Motor neuron (in vitro differentiated cells): Measurements from ENCODE around the gene LCE2C. TPM values are rescaled to one million over a fixed set of nuclear protein-coding genes. Genes with fewer than 3 reads are reported as not detected.
A peak's percentile ranks its signal among the peaks of the same experiment; 100 is the strongest.
"Not testable (repeated sequence)": the region's sequence is repeated elsewhere in the genome, so short reads cannot be mapped to it uniquely, and the experiment has no call there.

Source experiments
- ATAC-seq, 8 experiments: fragments of 200-7000 bp; cut with Tn5 transposase; replicated peaks in 6 of 8; 2 replicates each; pipeline ENCODE4 v1.8.0; 2021; ENCODE audit warnings: mild to moderate bottlenecking in 8 of 8, moderate library complexity in 8 of 8
- H3K27ac ChIP-seq, 2 donors: fragments of 250-450 bp; sonication (Bioruptor Pico); 2 replicates each; pipeline ENCODE4 v1.9.0; 2021; ENCODE audit warnings: antibody characterized with exemption in 2 of 2, mild to moderate bottlenecking in 2 of 2, moderate library complexity in 1 of 2
- H3K4me1 ChIP-seq, 2 donors: fragments of 250-450 bp; sonication (Bioruptor Pico); replicated peaks in 1 of 2; 2 replicates each; pipeline ENCODE4 v1.6.1; 2021; ENCODE audit warnings: antibody characterized with exemption in 2 of 2, mild to moderate bottlenecking in 2 of 2, moderate library complexity in 1 of 2
- H3K4me3 ChIP-seq, 5 donors: fragments of 250-450 bp; sonication (Bioruptor Pico); 2 replicates each; pipeline ENCODE4 v1.9.0; 2021; ENCODE audit warnings: antibody characterized with exemption in 5 of 5, mild to moderate bottlenecking in 5 of 5, moderate library complexity in 4 of 5
- WGBS, 10 experiments: fragments of 450-650 bp; shearing (Covaris generic); methylation state at CpG; one replicate each; pipeline ENCODE4 v1.0.0; 2022; 5-methylcytosine and 5-hydroxymethylcytosine counted together
- in situ Hi-C, 9 experiments: fragments of 400-800 bp; cut with MboI; loops; one replicate each; pipeline ENCODE4 v1.15.0; 2021; ENCODE audit warnings: low sequenced_read_pairs in 9 of 9, low pct_unique_long_range_greater_than_20kb in 2 of 9; ENCODE audit not compliant: unreplicated experiment in 9 of 9
- total RNA-seq, 8 experiments: library from RNA; unstranded; fragments of 300-600 nt; gene quantifications; 2 replicates each; pipeline versions ENCODE4 v1.2.3 to v1.2.4, GENCODE V29; 2022

The LCE2C gene
- total RNA-seq, 8 experiments from 2014 or later, result 1.4 TPM; not detected in 7

GRCh38 chr1:152667648-152668047, 7.4 kb upstream of the LCE2C start:
- in situ Hi-C loops, result loop anchor here in 1 of 9 experiments (25.0 kb wide), 1 partner anchor 195 kb away; the partner anchor contains the start of gene LCE7A
- H3K4me3 ChIP-seq, result no peak overlapping the region
- H3K27ac ChIP-seq, result no peak overlapping the region
- no peak for ATAC-seq
- 67 to 90% (median 77%) methylated on average over 2 to 5 of the region's 5 CpGs; no CpG with 5 or more reads in 6 of the 10 experiments for WGBS, 10 experiments
- no peaks in the 10 kb centered on the region for H3K4me1 ChIP-seq

- H3K4me1 ChIP-seq, result no peaks in the 10 kb centered on the region
- WGBS, 10 experiments, result 0 to 56% (median 17%) methylated on average over 1 to 2 of the region's 2 CpGs; no CpG with 5 or more reads in 1 of the 10 experiments
- in situ Hi-C loops, result loop anchor here in 1 of 9 experiments (25.0 kb wide), 1 partner anchor 189 kb away; the partner anchor contains the start of gene LCE7A
- ATAC-seq, result no peak
- H3K27ac ChIP-seq, result no peak overlapping the region
- H3K4me3 ChIP-seq, result no peak overlapping the region
These were observed 2.1 kb upstream of the LCE2C start for GRCh38 chr1:152673016-152673415.

GRCh38 chr1:152679459-152679858, 4.4 kb downstream of the LCE2C start:
- Histone ChIP-seq H3K4me3 (no peak overlapping the region), H3K27ac (no peak overlapping the region), H3K4me1 (no peaks in the 10 kb centered on the region)
- 2 to 93% (median 74%) methylated on average over 2 to 5 of the region's 6 CpGs; no CpG with 5 or more reads in 3 of the 10 experiments for WGBS, 10 experiments
- in situ Hi-C loops, result no loop called here
- no peak for ATAC-seq

GRCh38 chr1:152681616-152682015, 6.5 kb downstream of the LCE2C start:
- in situ Hi-C loops, result no loop called here
- Histone ChIP-seq H3K27ac (no peak overlapping the region), H3K4me1 (no peaks in the 10 kb centered on the region), H3K4me3 (no peak overlapping the region)
- WGBS, 10 experiments, result 0 to 36% (median 23%) methylated on average over 1 to 2 of the region's 2 CpGs; no CpG with 5 or more reads in 4 of the 10 experiments
- no peak for ATAC-seq

GRCh38 chr1:152683846-152684245, 8.8 kb downstream of the LCE2C start:
- in situ Hi-C loops, result no loop called here
- Histone ChIP-seq H3K4me1 (no peaks in the 10 kb centered on the region), H3K4me3 (no peak overlapping the region), H3K27ac (no peak overlapping the region)
- no peak for ATAC-seq

- H3K27ac ChIP-seq, H3K4me3 ChIP-seq, ATAC-seq, in situ Hi-C loops, H3K4me1 ChIP-seq: not testable (repeated sequence)
- WGBS, 10 experiments, result 20 to 40% methylated on average over 1 of the region's 4 CpGs; no CpG with 5 or more reads in 8 of the 10 experiments
These were observed 10.7 kb downstream of the LCE2C start, which contains the start of gene LCE2B for GRCh38 chr1:152685823-152686222. Gene LCE2B (plus strand): TSS chr1:152686123. CDS start chr1:152686844, 721 bp downstream.

GRCh38 chr1:152697701-152698600, 22.9 kb downstream of the LCE2C start, which contains the start of gene LCE2A:
Gene LCE2A (plus strand): TSS chr1:152698345. CDS start chr1:152698902, 557 bp downstream.
- in situ Hi-C loops, result no loop called here
- H3K4me3 ChIP-seq, result no peak within 1 kb of the TSS
- no peaks in the 10 kb centered on the region for H3K4me1 ChIP-seq
- no peak within 1 kb of the TSS for H3K27ac ChIP-seq
- peak in 1 of 8 experiments; percentile 60 for ATAC-seq
- 0 to 53% (median 8%) methylated on average over 1 to 4 of the region's 4 CpGs; no CpG with 5 or more reads in 4 of the 10 experiments for WGBS, 10 experiments

GRCh38 chr1:152699746-152700145, 24.7 kb downstream of the LCE2C start:
- Histone ChIP-seq H3K4me1 (no peaks in the 10 kb centered on the region), H3K27ac (no peak overlapping the region), H3K4me3 (no peak overlapping the region)
- ATAC-seq, result no peak
- 0 to 100% (median 56%) methylated on average over 1 to 4 of the region's 4 CpGs for WGBS, 10 experiments
- in situ Hi-C loops, result no loop called here

GRCh38 chr1:152707860-152708259, 32.8 kb downstream of the LCE2C start, which contains the start of gene LCE4A:
Gene LCE4A (plus strand): TSS chr1:152708160. CDS start chr1:152709076, 916 bp downstream.
- ATAC-seq, result no peak
- WGBS, 10 experiments, result 0 to 63% (median 13%) methylated on average over 1 to 2 of the region's 2 CpGs; no CpG with 5 or more reads in 1 of the 10 experiments
- Histone ChIP-seq H3K4me3 (no peak within 1 kb of the TSS), H3K4me1 (no peaks in the 10 kb centered on the region), H3K27ac (no peak within 1 kb of the TSS)
- in situ Hi-C loops, result no loop called here

- in situ Hi-C loops, result no loop called here
- H3K27ac ChIP-seq, result no peak overlapping the region
- H3K4me3 ChIP-seq, result no peak overlapping the region
- no peaks in the 10 kb centered on the region for H3K4me1 ChIP-seq
- ATAC-seq, result no peak
These were observed 43.2 kb downstream of the LCE2C start for GRCh38 chr1:152718238-152718637.

- in situ Hi-C loops, result no loop called here
- no peak for ATAC-seq
- no peak overlapping the region for H3K4me3 ChIP-seq
- H3K4me1 ChIP-seq, result no peaks in the 10 kb centered on the region
- H3K27ac ChIP-seq, result no peak overlapping the region
These were observed 50.2 kb downstream of the LCE2C start for GRCh38 chr1:152725261-152725660.
